B cell (primary cell): ENCODE results near the gene LRP4. TPM values are rescaled to one million over a fixed set of nuclear protein-coding genes. Genes with fewer than 3 reads are reported as not detected.

Experiments
- ATAC-seq: fragments of 200-7000 bp; cut with Tn5 transposase; one replicate; pipeline ENCODE4 v1.10.0; 2021; ENCODE audit warnings: low read depth, mild to moderate bottlenecking, moderate number of reproducible peaks, moderate library complexity
- CTCF ChIA-PET: fragments of 350-600 bp; sonication (Branson Sonifier 250); formaldehyde crosslinking; loops from one replicate; lab custom pipeline; 2021; ENCODE audit warnings: antibody characterized with exemption, inconsistent platforms; lab: Charles Lee
- POLR2A ChIA-PET: fragments of 350-600 bp; sonication (Branson Sonifier 250); formaldehyde crosslinking; loops from one replicate; lab custom pipeline; 2021; ENCODE audit warnings: antibody characterized with exemption; lab: Charles Lee
- DNase-seq: peaks from one replicate; pipeline ENCODE4 v3.0.0; 2013
- H2AFZ ChIP-seq: 2 replicates; pipeline ENCODE4 v1.6.1; 2012; ENCODE audit warnings: mild to moderate bottlenecking, low read depth, low read length; ENCODE audit not compliant: insufficient read depth, poor library complexity, severe bottlenecking
- H3K27ac ChIP-seq, 2 donors: 1 replicate in 1 of 2; 2 replicates in 1 of 2; pipeline ENCODE4 v1.5.1; 2012 to 2013; ENCODE audit warnings: low read length in 2 of 2, mild to moderate bottlenecking in 2 of 2, moderate library complexity in 1 of 2
- H3K27me3 ChIP-seq, 4 experiments: fragments of 200-600 bp in 1 of 4; sonication (generic) in 1 of 4; replicated peaks in 1 of 4; 1 replicate in 2 of 4; 2 replicates in 2 of 4; pipeline versions ENCODE4 v1.6.1 to v1.7.0; 2013 to 2016; ENCODE audit warnings: low read length in 3 of 4, mild to moderate bottlenecking in 2 of 4, mixed read lengths in 1 of 4, moderate library complexity in 1 of 4; ENCODE audit not compliant: insufficient read depth in 4 of 4, control insufficient read depth in 3 of 4; ENCODE audit errors: control extremely low read depth in 1 of 4
- H3K36me3 ChIP-seq, 2 experiments: replicated peaks in 1 of 2; 1 replicate in 1 of 2; 2 replicates in 1 of 2; pipeline versions ENCODE4 v1.6.1 to v1.7.1; 2013; ENCODE audit warnings: low read length in 1 of 2; ENCODE audit not compliant: insufficient read depth in 2 of 2, control insufficient read depth in 1 of 2; ENCODE audit errors: control extremely low read depth in 1 of 2, extremely low read depth in 1 of 2
- H3K4me1 ChIP-seq, 2 donors: fragments of 200-600 bp in 1 of 2; sonication (generic) in 1 of 2; 1 replicate in 1 of 2; 2 replicates in 1 of 2; pipeline versions ENCODE4 v1.5.1 to v1.6.1; 2013 to 2017; ENCODE audit warnings: low read length in 2 of 2; ENCODE audit not compliant: control insufficient read depth in 2 of 2, insufficient read depth in 2 of 2
- H3K4me2 ChIP-seq: replicated peaks from 2 replicates; pipeline ENCODE3; 2012; ENCODE audit warnings: mild to moderate bottlenecking, low read depth, low read length; ENCODE audit not compliant: poor library complexity, severe bottlenecking
- H3K4me3 ChIP-seq, 5 experiments: fragments of 200-600 bp in 1 of 5; sonication (generic) in 1 of 5; 1 replicate in 3 of 5; 2 replicates in 2 of 5; pipeline versions ENCODE4 v1.5.1 to v1.7.0; 2011 to 2016; ENCODE audit warnings: low read length in 4 of 5, mild to moderate bottlenecking in 4 of 5, low read depth in 2 of 5, control low read depth in 1 of 5, moderate library complexity in 1 of 5; ENCODE audit not compliant: insufficient read depth in 1 of 5; ENCODE audit errors: control extremely low read depth in 1 of 5, extremely low read depth in 1 of 5
- H3K79me2 ChIP-seq: fragments of 200-600 bp; sonication (generic); one replicate; pipeline ENCODE4 v1.6.0; 2016; ENCODE audit warnings: low read length; ENCODE audit not compliant: control insufficient read depth, insufficient read depth
- H3K9ac ChIP-seq: fragments of 200-600 bp; sonication (generic); 2 replicates; pipeline ENCODE4 v1.6.1; 2017; ENCODE audit warnings: mild to moderate bottlenecking, low read length, moderate library complexity
- H3K9me3 ChIP-seq, 3 donors: one replicate each; pipeline versions ENCODE4 v1.6.1 to v1.7.1; 2013; ENCODE audit warnings: low read length in 2 of 3; ENCODE audit not compliant: control insufficient read depth in 2 of 3, insufficient read depth in 1 of 3; ENCODE audit errors: control extremely low read depth in 1 of 3
- H4K20me1 ChIP-seq: 2 replicates; pipeline ENCODE4 v1.6.0; 2012; ENCODE audit warnings: mild to moderate bottlenecking, low read length; ENCODE audit not compliant: insufficient read depth, control insufficient read depth, poor library complexity, severe bottlenecking
- H3K27ac Mint-ChIP-seq: one replicate; pipeline ENCODE4 v1.8.0; 2021; ENCODE audit warnings: mixed read lengths
- H3K27me3 Mint-ChIP-seq: one replicate; pipeline ENCODE4 v1.8.0; 2021; ENCODE audit warnings: mixed read lengths
- H3K4me1 Mint-ChIP-seq: one replicate; pipeline ENCODE4 v1.8.0; 2021; ENCODE audit warnings: mixed read lengths
- H3K4me3 Mint-ChIP-seq: one replicate; pipeline ENCODE4 v1.8.0; 2021; ENCODE audit warnings: mixed read lengths
- H3K9me3 Mint-ChIP-seq: one replicate; pipeline ENCODE4 v1.8.0; 2022; ENCODE audit warnings: mixed read lengths; ENCODE audit not compliant: insufficient read depth
- EZH2 ChIP-seq: IDR thresholded peaks from 2 replicates; pipeline ENCODE4 v1.6.1; 2012; ENCODE audit warnings: borderline replicate concordance, low read depth, mild to moderate bottlenecking, moderate library complexity, low read length; ENCODE audit not compliant: insufficient read depth, poor library complexity, severe bottlenecking
- intact Hi-C: fragments of 100-400 bp; cut with micrococcal nuclease; formaldehyde crosslinking; loops from one replicate; pipeline ENCODE4 v1.10.0; 2022
- polyA plus RNA-seq: library from polyadenylated mRNA; depleted of rRNA; stranded (reverse); fragments of >200 nt; gene quantifications from 2 replicates; pipeline ENCODE4 v1.2.3, GENCODE V29; 2012
- total RNA-seq, 2 donors: library from RNA; stranded (reverse); fragments of 120-200 nt in 1 of 2; gene quantifications; 1 replicate in 1 of 2; 2 replicates in 1 of 2; pipeline versions ENCODE4 v1.2.3 to v1.2.4, GENCODE V29; 2013 to 2022
- TF ChIP-seq, protein P1 (sequence below): fragments of 200-600 bp; IDR thresholded peaks from one replicate; pipeline ENCODE4 v1.8.0; 2022; ENCODE audit warnings: antibody characterized with exemption, mild to moderate bottlenecking

LRP4 gene
- total and polyA plus RNA-seq, 2 donors (not counting 1 experiment from before 2014, with no cell fraction given) = not detected

DNA sequence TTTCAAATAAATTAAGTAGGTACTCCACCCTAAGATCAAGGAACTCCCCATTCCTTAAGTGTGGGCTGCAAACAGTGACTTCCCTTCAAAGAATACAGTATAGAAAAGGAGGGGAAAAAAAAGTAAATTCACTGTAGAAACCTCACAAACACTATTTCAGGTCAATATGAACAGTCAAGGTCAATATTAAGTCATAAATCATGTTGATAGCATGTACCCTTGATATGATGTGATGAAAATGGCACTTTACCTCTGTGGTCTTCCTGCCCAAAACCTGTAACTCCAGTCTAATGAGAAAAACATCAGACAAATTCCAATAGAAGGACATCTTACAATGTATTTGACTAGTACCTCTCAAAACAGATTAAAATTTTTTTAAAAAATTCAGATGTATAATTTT, 80.5 kb downstream of the LRP4 start:
- Histone ChIP-seq H2AFZ (no peak overlapping the region), H4K20me1 (peaks cover 28% of the 10 kb centered on the region), H3K4me1 (no peaks in the 10 kb centered on the region), H3K36me3 (peaks cover 0 to 3% of the 10 kb centered on the region in 2 experiments), H3K79me2 (peaks cover 97% of the 10 kb centered on the region), H3K9ac (no peak overlapping the region), H3K4me3 (no peak overlapping the region), H3K27me3 (no peaks in the 10 kb centered on the region), H3K9me3 (no peaks in the 10 kb centered on the region), H3K27ac (no peak overlapping the region), H3K4me2 (no peak overlapping the region)
- Mint-ChIP-seq H3K4me1 (peaks cover 13% of the 10 kb centered on the region), H3K9me3 (no peaks in the 10 kb centered on the region), H3K4me3 (no peak overlapping the region), H3K27me3 (no peaks in the 10 kb centered on the region), H3K27ac (no peak overlapping the region)
- ChIA-PET CTCF (no interaction called here), POLR2A (no interaction called here)
- intact Hi-C loops = no loop called here
- ATAC-seq (no peak), DNase-seq (no peak)
- no peak for TF ChIP-seq EZH2

DNA sequence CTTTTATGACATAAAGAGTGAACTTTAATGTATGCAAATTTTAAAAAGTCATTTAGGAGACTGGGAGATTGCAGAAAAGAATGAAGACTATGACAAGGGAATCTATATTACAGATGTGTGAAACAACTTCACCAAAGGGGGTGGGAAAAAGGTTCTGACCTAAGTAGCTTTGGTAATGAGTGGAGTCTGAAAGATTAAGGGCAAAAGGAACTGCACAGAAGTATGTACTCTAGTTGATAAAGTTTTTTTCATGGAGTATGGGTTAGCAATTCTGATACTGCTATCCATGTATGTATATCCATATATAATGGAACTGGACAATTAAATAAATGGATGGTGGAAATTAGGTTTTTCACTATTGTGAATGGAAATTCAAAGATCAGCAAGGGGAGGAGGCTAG, 81.5 kb downstream of the LRP4 start:
- no peaks in the 10 kb centered on the region for H3K9me3 Mint-ChIP-seq
- Histone ChIP-seq H3K4me3 (no peak overlapping the region), H3K9me3 (no peaks in the 10 kb centered on the region), H3K27me3 (no peaks in the 10 kb centered on the region), H3K36me3 (peaks cover 0 to 3% of the 10 kb centered on the region in 2 experiments), H3K27ac (no peak overlapping the region), H3K4me1 (no peaks in the 10 kb centered on the region), H4K20me1 (peaks cover 24% of the 10 kb centered on the region), H2AFZ (no peak overlapping the region), H3K4me2 (no peak overlapping the region), H3K9ac (no peak overlapping the region), H3K79me2 (peaks cover 96% of the 10 kb centered on the region)
- ATAC-seq (no peak), DNase-seq (no peak)
- no peaks in the 10 kb centered on the region for H3K27me3 Mint-ChIP-seq
- POLR2A ChIA-PET = no interaction called here
- intact Hi-C loops = no loop called here
- no peak overlapping the region for H3K4me3 Mint-ChIP-seq
- CTCF ChIA-PET = no interaction called here
- H3K4me1 Mint-ChIP-seq = peaks cover 9% of the 10 kb centered on the region
- no peak for TF ChIP-seq EZH2
- TF ChIP-seq, protein P1, sequence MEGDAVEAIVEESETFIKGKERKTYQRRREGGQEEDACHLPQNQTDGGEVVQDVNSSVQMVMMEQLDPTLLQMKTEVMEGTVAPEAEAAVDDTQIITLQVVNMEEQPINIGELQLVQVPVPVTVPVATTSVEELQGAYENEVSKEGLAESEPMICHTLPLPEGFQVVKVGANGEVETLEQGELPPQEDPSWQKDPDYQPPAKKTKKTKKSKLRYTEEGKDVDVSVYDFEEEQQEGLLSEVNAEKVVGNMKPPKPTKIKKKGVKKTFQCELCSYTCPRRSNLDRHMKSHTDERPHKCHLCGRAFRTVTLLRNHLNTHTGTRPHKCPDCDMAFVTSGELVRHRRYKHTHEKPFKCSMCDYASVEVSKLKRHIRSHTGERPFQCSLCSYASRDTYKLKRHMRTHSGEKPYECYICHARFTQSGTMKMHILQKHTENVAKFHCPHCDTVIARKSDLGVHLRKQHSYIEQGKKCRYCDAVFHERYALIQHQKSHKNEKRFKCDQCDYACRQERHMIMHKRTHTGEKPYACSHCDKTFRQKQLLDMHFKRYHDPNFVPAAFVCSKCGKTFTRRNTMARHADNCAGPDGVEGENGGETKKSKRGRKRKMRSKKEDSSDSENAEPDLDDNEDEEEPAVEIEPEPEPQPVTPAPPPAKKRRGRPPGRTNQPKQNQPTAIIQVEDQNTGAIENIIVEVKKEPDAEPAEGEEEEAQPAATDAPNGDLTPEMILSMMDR = no peak
- H3K27ac Mint-ChIP-seq = no peak overlapping the region
